ENCODE data around the gene SLC19A2.
A peak's percentile ranks its signal among the peaks of the same experiment; 100 is the strongest.
"Not testable (repeated sequence)": the region's sequence is repeated elsewhere in the genome, so short reads cannot be mapped to it uniquely, and the experiment has no call there.

The SLC19A2 gene, protein sequence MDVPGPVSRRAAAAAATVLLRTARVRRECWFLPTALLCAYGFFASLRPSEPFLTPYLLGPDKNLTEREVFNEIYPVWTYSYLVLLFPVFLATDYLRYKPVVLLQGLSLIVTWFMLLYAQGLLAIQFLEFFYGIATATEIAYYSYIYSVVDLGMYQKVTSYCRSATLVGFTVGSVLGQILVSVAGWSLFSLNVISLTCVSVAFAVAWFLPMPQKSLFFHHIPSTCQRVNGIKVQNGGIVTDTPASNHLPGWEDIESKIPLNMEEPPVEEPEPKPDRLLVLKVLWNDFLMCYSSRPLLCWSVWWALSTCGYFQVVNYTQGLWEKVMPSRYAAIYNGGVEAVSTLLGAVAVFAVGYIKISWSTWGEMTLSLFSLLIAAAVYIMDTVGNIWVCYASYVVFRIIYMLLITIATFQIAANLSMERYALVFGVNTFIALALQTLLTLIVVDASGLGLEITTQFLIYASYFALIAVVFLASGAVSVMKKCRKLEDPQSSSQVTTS

DNA sequence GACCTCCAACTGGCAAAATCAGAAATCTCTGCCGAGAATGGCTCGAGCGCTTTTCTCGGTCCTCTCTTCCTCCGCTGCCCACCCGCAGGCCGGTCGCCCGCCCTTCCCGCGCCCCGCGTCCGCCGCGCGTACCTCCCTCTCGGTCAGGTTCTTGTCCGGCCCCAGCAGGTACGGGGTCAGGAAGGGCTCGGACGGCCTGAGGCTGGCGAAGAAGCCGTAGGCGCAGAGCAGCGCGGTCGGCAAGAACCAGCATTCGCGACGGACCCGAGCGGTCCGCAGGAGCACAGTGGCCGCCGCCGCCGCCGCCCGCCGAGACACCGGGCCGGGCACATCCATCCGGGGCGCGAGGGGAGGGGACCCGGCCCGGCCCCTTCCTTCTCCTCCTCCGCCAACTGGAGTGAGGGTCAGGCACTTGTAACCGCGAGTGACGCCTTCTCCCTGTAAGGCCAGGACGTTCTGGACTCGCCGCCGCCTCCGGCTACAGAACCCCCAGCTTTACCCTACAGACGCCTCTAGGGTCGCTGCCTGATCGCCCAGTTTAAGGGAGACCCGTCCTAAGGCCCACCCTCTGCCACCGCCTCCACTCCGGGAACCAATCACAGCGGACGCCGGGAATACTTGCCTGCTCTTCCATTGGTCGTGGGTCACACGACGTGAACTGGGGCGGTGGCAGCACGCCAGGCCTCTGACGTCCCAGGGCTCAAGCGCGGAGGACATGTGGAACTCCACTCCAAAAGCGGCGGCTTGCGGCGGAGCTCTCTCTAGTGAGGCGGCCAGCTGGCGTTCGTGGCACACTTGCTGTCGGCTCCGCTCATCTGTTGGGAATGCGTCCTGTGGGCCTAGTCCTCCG lies at the start of gene SLC19A2:
TSS of gene SLC19A2 (minus strand) at position 514 of the 850 bp plus-strand sequence. CDS start at position 336, 178 bp downstream.
- peak; percentile 80 to 91 for DNase-seq (ENCODE audit: low read depth in 2 of 2)

DNA sequence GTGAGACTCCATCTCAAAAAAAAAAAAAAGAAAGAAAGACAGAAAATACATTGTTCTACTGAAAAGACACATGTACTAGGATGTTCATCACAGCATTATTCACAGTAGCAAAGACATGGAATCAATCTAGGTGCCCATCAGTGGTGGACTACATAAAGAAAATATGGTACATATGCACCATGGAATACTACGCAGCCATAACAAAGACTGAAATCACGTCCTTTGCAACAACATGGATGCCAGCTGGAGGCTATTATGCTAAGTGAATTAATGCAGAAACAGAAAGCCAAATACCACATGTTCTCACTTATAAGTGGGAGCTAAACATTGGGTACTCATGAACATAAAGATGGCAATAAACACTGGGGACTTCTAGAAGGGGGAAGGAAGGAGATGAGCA lies 48.9 kb upstream of the SLC19A2 start:
- no peak for DNase-seq (ENCODE audit: low read depth in 2 of 2)

DNA sequence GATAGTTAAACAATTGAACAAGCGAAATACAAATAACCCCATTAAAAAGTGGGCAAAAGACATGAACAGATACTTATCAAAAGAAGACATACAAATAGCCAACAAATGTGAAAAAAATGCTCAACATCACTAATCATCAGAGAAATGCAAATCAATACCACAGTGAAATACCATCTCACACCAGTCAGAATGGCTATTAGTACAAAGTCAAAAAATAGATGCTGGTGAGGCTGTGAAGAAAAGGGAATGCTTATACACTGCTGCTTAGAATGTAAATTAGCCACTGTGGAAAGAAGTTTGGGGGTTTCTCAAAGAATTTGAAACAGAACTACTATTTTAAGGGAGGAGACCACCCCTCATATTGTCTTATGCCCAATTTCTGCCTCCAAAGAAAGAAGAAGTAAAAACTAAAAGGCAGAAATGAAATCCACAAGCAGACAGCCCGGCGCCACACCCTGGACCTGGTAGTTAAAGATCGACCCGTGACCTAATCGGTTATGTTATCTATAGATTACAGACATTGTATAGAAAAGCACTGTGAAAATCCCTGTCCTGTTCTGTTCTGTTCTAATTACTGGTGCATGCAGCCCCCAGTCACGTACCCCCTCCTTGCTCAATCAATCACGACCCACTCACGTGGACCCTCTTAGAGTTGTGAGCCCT lies 47.9 kb upstream of the SLC19A2 start:
- DNase-seq (ENCODE audit: low read depth in 2 of 2), result not testable (repeated sequence)

GRCh38 chr1:169530448-169530847 lies 44.7 kb upstream of the SLC19A2 start:
- DNase-seq (ENCODE audit: low read depth in 2 of 2), result no peak

DNA sequence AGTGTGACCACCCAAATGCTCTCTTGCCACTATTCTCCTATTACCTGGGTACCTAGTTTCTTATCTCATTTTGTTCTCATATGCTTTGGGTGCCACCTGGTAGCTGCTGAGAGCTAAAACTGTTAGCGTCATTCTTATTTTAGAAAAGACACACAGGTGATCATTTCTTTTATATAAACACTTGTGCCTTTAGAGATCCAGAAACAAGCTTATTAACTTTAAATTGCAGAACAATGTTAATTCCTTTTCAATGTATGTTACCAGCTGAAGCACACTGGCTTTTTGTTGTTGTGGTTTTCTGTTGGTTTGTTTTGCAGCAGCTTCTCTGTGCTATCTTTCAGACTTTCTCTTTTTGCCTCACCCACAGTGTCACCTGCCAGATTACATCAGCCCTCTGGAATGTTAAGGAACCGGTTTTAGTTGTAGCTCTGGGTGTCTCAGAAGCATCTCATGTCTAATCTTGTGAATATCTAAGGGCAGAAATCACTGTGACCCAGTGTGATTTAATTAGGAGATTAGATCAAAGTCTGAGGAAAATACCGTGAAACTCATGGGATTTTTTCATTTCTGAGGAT lies 43.4 kb upstream of the SLC19A2 start:
- DNase-seq (ENCODE audit: low read depth in 2 of 2), result no peak

- DNase-seq (ENCODE audit: low read depth in 2 of 2), result no peak
Measured at GRCh38 chr1:169528215-169529067, 42.7 kb upstream of the SLC19A2 start.

GRCh38 chr1:169527451-169528214 lies 41.9 kb upstream of the SLC19A2 start:
- DNase-seq (ENCODE audit: low read depth in 2 of 2), result no peak

GRCh38 chr1:169527001-169527400 lies 41.3 kb upstream of the SLC19A2 start:
- DNase-seq (ENCODE audit: low read depth in 2 of 2), result no peak

GRCh38 chr1:169526120-169526832 lies 40.5 kb upstream of the SLC19A2 start:
- no peak for DNase-seq (ENCODE audit: low read depth in 2 of 2)

DNA sequence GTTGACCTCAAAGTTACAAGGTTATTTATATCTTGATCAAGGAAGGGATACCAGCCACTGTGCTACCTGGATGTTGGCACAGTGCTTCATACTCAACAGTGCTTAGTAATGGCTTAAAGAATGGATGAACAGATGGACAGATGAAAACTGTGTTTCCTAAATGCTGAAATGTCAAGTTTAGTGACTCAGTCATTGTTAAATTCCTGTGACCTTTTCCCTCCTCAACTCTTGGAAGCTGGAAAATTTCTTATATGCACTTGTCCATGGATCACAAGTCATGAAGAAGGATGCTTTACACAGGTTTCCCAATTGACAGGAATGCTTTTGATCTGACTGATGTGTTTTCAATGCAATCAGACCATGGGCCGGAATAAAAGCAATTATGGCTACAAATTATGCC lies 39.6 kb upstream of the SLC19A2 start:
- DNase-seq (ENCODE audit: low read depth in 2 of 2), result no peak

DNA sequence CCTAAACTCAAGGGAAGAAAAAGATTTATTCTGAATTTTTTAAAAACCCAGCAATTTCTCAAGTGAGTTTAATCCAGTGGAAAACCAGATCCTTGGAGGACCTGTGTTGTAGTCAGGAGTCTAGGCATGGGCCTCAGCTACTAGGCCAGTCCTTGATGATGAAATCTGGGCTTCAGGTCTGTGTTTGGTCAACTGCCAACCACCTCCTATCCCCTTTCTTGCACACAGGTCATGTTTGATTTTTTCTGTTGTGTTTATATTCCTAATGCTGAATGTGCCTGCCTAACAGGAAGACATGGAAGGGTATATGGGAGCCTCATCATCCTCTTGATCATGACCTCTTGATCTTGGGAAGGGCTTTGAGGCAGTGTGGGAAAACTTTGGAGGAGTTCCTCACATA lies 38.2 kb upstream of the SLC19A2 start:
- no peak for DNase-seq (ENCODE audit: low read depth in 2 of 2)

- DNase-seq (ENCODE audit: low read depth in 2 of 2), result no peak
Measured at GRCh38 chr1:169521226-169521625, 35.5 kb upstream of the SLC19A2 start.

DNA sequence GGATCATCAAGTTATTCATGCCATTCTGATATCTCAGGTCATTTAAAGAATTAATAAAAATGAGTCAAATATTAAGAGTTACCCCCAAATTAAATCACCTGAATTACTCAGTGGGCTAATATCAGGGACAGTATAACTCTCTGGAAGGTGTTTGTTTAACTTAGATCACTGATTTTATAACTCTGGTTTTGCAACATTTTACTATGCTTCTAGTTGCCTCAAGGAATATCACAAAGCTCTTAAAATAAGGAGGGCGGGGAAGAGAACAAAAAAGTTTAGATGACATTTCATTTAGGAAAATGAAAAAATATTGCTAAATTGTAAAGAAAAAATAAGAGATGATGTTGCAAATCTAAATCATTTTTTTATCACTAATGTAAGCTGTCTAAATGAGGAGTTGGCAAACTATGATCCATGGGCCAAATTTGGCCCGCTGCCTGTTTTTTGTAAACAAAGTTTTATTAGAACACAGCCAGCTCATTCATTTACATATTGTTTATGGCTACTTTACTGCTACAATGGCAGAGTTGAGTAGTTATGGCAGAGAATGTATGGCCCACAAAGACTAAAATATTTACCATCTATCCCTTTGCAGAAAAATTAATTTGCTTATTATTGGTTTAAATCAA lies 31.9 kb upstream of the SLC19A2 start:
- no peak for DNase-seq (ENCODE audit: low read depth in 2 of 2)

DNA sequence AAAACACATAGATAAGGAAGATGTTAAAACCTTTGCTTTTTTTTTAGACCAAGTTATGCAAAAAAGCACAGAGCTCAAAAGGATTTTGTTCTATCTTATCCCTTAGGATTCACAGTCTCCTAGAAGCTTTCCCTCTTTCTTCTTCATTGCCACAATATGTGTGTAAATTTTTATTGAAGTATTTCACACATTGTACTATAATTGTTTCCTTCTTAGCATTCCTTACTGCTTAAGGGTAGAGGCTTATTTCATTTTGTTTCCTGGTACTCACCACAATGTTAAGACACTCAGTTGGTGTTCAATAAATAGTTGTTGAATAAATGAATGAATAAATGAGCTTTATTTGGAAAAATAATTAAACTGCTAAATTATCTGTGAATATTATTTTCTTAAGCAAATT lies 29.9 kb upstream of the SLC19A2 start:
- DNase-seq (ENCODE audit: low read depth in 2 of 2), result no peak

DNA sequence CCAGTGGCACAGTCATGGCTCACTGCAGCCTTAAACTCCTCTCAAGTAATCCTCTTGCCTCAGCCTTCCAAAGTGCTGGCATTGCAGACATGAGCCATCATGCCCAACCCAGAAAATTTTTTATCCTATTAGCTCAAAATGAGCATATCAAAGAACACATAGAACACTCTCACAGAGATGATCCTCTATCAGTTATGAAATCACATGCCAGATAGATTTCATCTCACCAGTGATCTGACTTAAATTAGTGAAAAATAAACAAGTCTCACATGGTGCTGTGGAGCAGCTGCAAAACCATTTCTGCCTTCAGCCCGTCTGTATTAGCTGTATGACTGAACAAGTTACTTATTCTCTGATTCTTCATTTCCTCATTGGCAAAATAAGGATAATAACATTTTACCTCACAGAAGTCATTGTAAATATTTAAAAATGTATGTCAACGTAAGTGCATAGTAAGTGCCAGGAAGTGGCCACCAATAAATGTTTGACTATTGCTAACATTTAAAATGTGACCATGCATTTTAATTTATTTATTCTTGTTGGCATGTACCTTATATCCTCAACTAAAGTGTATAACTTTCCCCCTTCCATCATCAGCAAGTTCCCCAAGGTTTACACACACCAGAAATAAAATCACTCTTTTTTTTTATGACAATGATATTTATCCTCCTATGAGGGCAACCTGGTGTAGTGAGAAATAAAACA lies 29.0 kb upstream of the SLC19A2 start:
- DNase-seq (ENCODE audit: low read depth in 2 of 2), result no peak

GRCh38 chr1:169513208-169513607 lies 27.5 kb upstream of the SLC19A2 start:
- DNase-seq (ENCODE audit: low read depth in 2 of 2), result no peak

- DNase-seq (ENCODE audit: low read depth in 2 of 2), result no peak
Measured at GRCh38 chr1:169511316-169512005, 25.7 kb upstream of the SLC19A2 start.

DNA sequence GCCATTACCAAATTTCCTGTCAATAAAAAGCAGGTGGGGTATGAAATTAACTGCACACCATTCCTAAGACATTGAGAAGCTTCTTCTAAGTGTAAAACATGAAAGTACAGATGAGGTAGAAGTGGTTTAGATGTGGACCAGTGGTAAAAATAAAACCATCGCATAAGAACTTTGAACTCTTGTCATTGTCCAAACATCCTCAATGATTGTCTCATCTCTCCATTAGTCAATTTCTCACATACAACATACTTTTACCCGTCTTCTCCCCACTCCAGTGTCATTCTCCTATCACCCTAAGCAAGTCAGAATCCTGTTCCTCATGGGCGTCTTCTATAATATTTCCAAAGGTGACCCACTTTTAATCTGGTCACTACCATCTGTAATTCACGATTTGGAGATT lies 24.3 kb upstream of the SLC19A2 start:
- no peak for DNase-seq (ENCODE audit: low read depth in 2 of 2)

Measured in activated CD4-positive, alpha-beta T cell treated with anti-CD3 and anti-CD28 coated beads for 24 hours (primary cell).